DOHH2 (cell line): ENCODE results near the gene SON.

Experiments
- H3F3A ChIP-seq: fragments of 200-600 bp; sonication (generic), shearing (Covaris generic); 2 replicates; pipeline ENCODE4 v1.6.0; 2016; ENCODE audit warnings: antibody characterized with exemption, mild to moderate bottlenecking; ENCODE audit not compliant: control insufficient read depth, insufficient read depth
- H3K27ac ChIP-seq: fragments of 200-600 bp; sonication (generic); 2 replicates; pipeline ENCODE4 v1.5.1; 2014; ENCODE audit warnings: low read depth, mild to moderate bottlenecking, low read length, moderate library complexity
- H3K27me3 ChIP-seq: fragments of 200-600 bp; sonication (generic); 2 replicates; pipeline ENCODE4 v1.6.1; 2014; ENCODE audit warnings: mild to moderate bottlenecking, low read length, mixed read lengths; ENCODE audit not compliant: control insufficient read depth
- H3K36me3 ChIP-seq: fragments of 200-600 bp; sonication (generic); 2 replicates; pipeline ENCODE4 v1.6.1; 2014; ENCODE audit warnings: mild to moderate bottlenecking, low read length, moderate library complexity, mixed read lengths; ENCODE audit not compliant: control insufficient read depth
- H3K4me1 ChIP-seq: fragments of 200-600 bp; sonication (generic); 2 replicates; pipeline ENCODE4 v1.6.1; 2014; ENCODE audit warnings: mild to moderate bottlenecking, low read length, mixed read lengths; ENCODE audit not compliant: control insufficient read depth
- H3K4me2 ChIP-seq: fragments of 200-600 bp; sonication (generic); 2 replicates; pipeline ENCODE4 v1.6.0; 2014; ENCODE audit warnings: mild to moderate bottlenecking, low read length, moderate library complexity
- H3K4me3 ChIP-seq: fragments of 200-600 bp; sonication (generic); 2 replicates; pipeline ENCODE4 v1.5.1; 2014; ENCODE audit warnings: mild to moderate bottlenecking, low read length, mixed read lengths
- H3K79me2 ChIP-seq: fragments of 200-600 bp; sonication (generic); 2 replicates; pipeline ENCODE4 v1.6.1; 2014; ENCODE audit warnings: mild to moderate bottlenecking, low read length, mixed read lengths; ENCODE audit not compliant: control insufficient read depth
- H3K9me2 ChIP-seq: fragments of 200-600 bp; sonication (generic); replicated peaks from 2 replicates; pipeline ENCODE4 v1.6.1; 2014; ENCODE audit warnings: mild to moderate bottlenecking, low read length, mixed read lengths; ENCODE audit not compliant: control insufficient read depth
- H3K9me3 ChIP-seq: fragments of 200-600 bp; sonication (generic); 2 replicates; pipeline ENCODE4 v1.6.1; 2014; ENCODE audit warnings: antibody characterized with exemption, low read length, mixed read lengths; ENCODE audit not compliant: control insufficient read depth, insufficient read depth
- H4K20me1 ChIP-seq: fragments of 200-600 bp; sonication (generic); 2 replicates; pipeline ENCODE4 v1.6.0; 2014; ENCODE audit warnings: low read depth, mild to moderate bottlenecking, antibody characterized with exemption, low read length, moderate library complexity; ENCODE audit not compliant: control insufficient read depth, insufficient read depth
- CTCF ChIP-seq: fragments of 200-600 bp; sonication (generic); IDR thresholded peaks from one replicate; pipeline ENCODE4 v1.5.1; 2014; ENCODE audit warnings: antibody characterized with exemption, mild to moderate bottlenecking, low read depth, low read length; ENCODE audit not compliant: poor library complexity, severe bottlenecking
- EZH2phosphoT487 ChIP-seq: fragments of 200-600 bp; sonication (generic); IDR thresholded peaks from 2 replicates; pipeline ENCODE4 v1.6.1; 2017; ENCODE audit warnings: borderline replicate concordance, mild to moderate bottlenecking, antibody characterized with exemption, low read length, moderate library complexity, mixed read lengths

The SON gene

GRCh38 chr21:33544451-33545195 lies 1.8 kb downstream of the SON start:
- Histone ChIP-seq H3K4me2 (peak overlapping the region; percentile 85), H3K79me2 (peaks cover 98% of the 10 kb centered on the region), H3K4me1 (peaks cover 28% of the 10 kb centered on the region), H3K27me3 (no peaks in the 10 kb centered on the region), H4K20me1 (peaks cover 23% of the 10 kb centered on the region), H3K9me3 (no peaks in the 10 kb centered on the region), H3K9me2 (no peaks in the 10 kb centered on the region), H3F3A (peaks cover 14% of the 10 kb centered on the region; the same call in 1 of the 2 replicates), H3K4me3 (peak overlapping the region; percentile 96), H3K27ac (peak overlapping the region; percentile 97; the same call in 1 of the 2 replicates), H3K36me3 (peaks cover 88% of the 10 kb centered on the region)
- TF ChIP-seq CTCF = no peak
- no peak for TF ChIP-seq EZH2phosphoT487

GRCh38 chr21:33546086-33546485 lies 3.2 kb downstream of the SON start:
- Histone ChIP-seq H3K4me2 (peak overlapping the region; percentile 85; the same call in 1 of the 2 replicates), H3K79me2 (peaks cover 98% of the 10 kb centered on the region), H3K27me3 (no peaks in the 10 kb centered on the region), H3K36me3 (peaks cover 91% of the 10 kb centered on the region), H3K4me3 (no peak overlapping the region), H3F3A (peaks cover 14% of the 10 kb centered on the region; the same call in 1 of the 2 replicates), H4K20me1 (peaks cover 31% of the 10 kb centered on the region), H3K27ac (no peak overlapping the region), H3K9me2 (no peaks in the 10 kb centered on the region), H3K9me3 (no peaks in the 10 kb centered on the region), H3K4me1 (peaks cover 18% of the 10 kb centered on the region)
- TF ChIP-seq CTCF (no peak), EZH2phosphoT487 (no peak)

- H3K4me1 ChIP-seq = peaks cover 7% of the 10 kb centered on the region
- peaks cover 42% of the 10 kb centered on the region for H4K20me1 ChIP-seq
- H3K79me2 ChIP-seq = peaks cover 100% of the 10 kb centered on the region
- H3K9me2 ChIP-seq = no peaks in the 10 kb centered on the region
- H3F3A ChIP-seq = 0 out of 2 replicates have a peak, but pooled peaks cover 9% of the 10 kb centered on the region
- no peak overlapping the region for H3K4me2 ChIP-seq
- no peaks in the 10 kb centered on the region for H3K27me3 ChIP-seq
- H3K27ac ChIP-seq = no peak overlapping the region
- TF ChIP-seq EZH2phosphoT487 (no peak), CTCF (no peak)
- no peaks in the 10 kb centered on the region for H3K9me3 ChIP-seq
- H3K4me3 ChIP-seq = no peak overlapping the region
- H3K36me3 ChIP-seq = peaks cover 97% of the 10 kb centered on the region
These were observed 7.3 kb downstream of the SON start for GRCh38 chr21:33549848-33550771.
